ENCODE results near the gene MSI1.

GRCh38 chr12:120376009-120376408 lies 7.0 kb upstream of the MSI1 start:
- TF ChIP-seq ZNF24 (IDR thresholded peaks at IDR 0.05) (no peak), CTCF (IDR thresholded peaks at IDR 0.05 in 2 of 3, conservative IDR thresholded peaks at IDR 0.05 in 1 of 3; ENCODE audit: control insufficient read depth in 2 of 3, extremely low read depth in 1 of 3, insufficient read depth in 1 of 3, low read depth in 3 of 3, low read length in 3 of 3) (no peak), PAX8 (IDR thresholded peaks at IDR 0.05) (no peak), POLR2A (IDR thresholded peaks at IDR 0.05; ENCODE audit: low read depth, low read length) (no peak), NFIC (IDR thresholded peaks at IDR 0.05; ENCODE audit: low read depth, low read length) (no peak)

All from GM12878 (cell line).